Neural cell (in vitro differentiated cells): ENCODE results near the gene ARHGAP18. TPM values are rescaled to one million over a fixed set of nuclear protein-coding genes. Genes with fewer than 3 reads are reported as not detected.

Source experiments
- H2AFZ ChIP-seq: fragments of 200-600, 300-800 bp; sonication (generic), shearing (Covaris generic); 2 replicates; pipeline ENCODE4 v1.6.0; 2014; ENCODE audit warnings: low read depth, mild to moderate bottlenecking, antibody characterized with exemption, low read length, moderate library complexity
- H3F3A ChIP-seq: fragments of 200-600 bp; shearing (Covaris generic); 2 replicates; pipeline ENCODE4 v1.6.1; 2016; ENCODE audit warnings: mild to moderate bottlenecking, moderate library complexity, mixed read lengths, antibody characterized with exemption, low read length; ENCODE audit not compliant: insufficient read depth, poor library complexity, severe bottlenecking
- H3K27ac ChIP-seq: fragments of 200-600, 300-800 bp; sonication (generic), shearing (Covaris generic); 2 replicates; pipeline ENCODE4 v1.5.1; 2014; ENCODE audit warnings: mild to moderate bottlenecking, low read length, moderate library complexity
- H3K27me3 ChIP-seq: fragments of 300-800, 200-600 bp; sonication (generic), shearing (Covaris generic); 2 replicates; pipeline ENCODE4 v1.6.0; 2014; ENCODE audit warnings: mild to moderate bottlenecking, low read depth, low read length, moderate library complexity; ENCODE audit not compliant: insufficient read depth
- H3K36me3 ChIP-seq: fragments of 300-800, 200-600 bp; sonication (generic), shearing (Covaris generic); 2 replicates; pipeline ENCODE4 v1.5.1; 2014; ENCODE audit warnings: mild to moderate bottlenecking, antibody characterized with exemption, low read length, moderate library complexity; ENCODE audit not compliant: insufficient read depth
- H3K4me2 ChIP-seq: fragments of 300-800, 200-600 bp; sonication (generic), shearing (Covaris generic); 2 replicates; pipeline ENCODE4 v1.6.0; 2014; ENCODE audit warnings: mild to moderate bottlenecking, low read length
- H3K4me3 ChIP-seq: fragments of 300-800, 200-600 bp; sonication (generic), shearing (Covaris generic); 2 replicates; pipeline ENCODE4 v1.5.1; 2014; ENCODE audit warnings: mild to moderate bottlenecking, low read length, moderate library complexity
- H3K79me2 ChIP-seq: fragments of 200-600 bp; shearing (Covaris generic); replicated peaks from 2 replicates; pipeline ENCODE4 v1.6.0; 2014; ENCODE audit warnings: mild to moderate bottlenecking, low read length, moderate library complexity; ENCODE audit not compliant: insufficient read depth
- H3K9ac ChIP-seq: fragments of 300-800, 200-600 bp; sonication (generic), shearing (Covaris generic); 2 replicates; pipeline ENCODE4 v1.6.1; 2016; ENCODE audit warnings: mild to moderate bottlenecking, low read length, mixed read lengths
- H3K9me2 ChIP-seq: fragments of 200-600 bp; shearing (Covaris generic); 2 replicates; pipeline ENCODE4 v1.6.1; 2016; ENCODE audit warnings: mild to moderate bottlenecking, low read length, mixed read lengths; ENCODE audit not compliant: insufficient read depth
- H3K9me3 ChIP-seq: fragments of 200-600, 300-800 bp; sonication (generic), shearing (Covaris generic); 2 replicates; pipeline ENCODE4 v1.6.1; 2016; ENCODE audit warnings: mild to moderate bottlenecking, mixed run types, low read length, moderate library complexity, mixed read lengths
- H4K20me1 ChIP-seq: fragments of 200-600 bp; shearing (Covaris generic); 2 replicates; pipeline ENCODE4 v1.6.1; 2016; ENCODE audit warnings: mild to moderate bottlenecking, mixed run types; ENCODE audit not compliant: insufficient read depth
- CTCF ChIP-seq: fragments of 450-650 bp; IDR thresholded peaks from 2 replicates; pipeline ENCODE4 v1.5.1; 2014; ENCODE audit warnings: antibody characterized with exemption, mild to moderate bottlenecking, moderate library complexity; ENCODE audit not compliant: poor library complexity, severe bottlenecking
- EP300 ChIP-seq: fragments of 450-650 bp; conservative IDR thresholded peaks from 2 replicates; pipeline ENCODE4 v1.6.1; 2014; ENCODE audit warnings: antibody characterized with exemption, mild to moderate bottlenecking, moderate library complexity; ENCODE audit not compliant: poor library complexity, severe bottlenecking
- EZH2 ChIP-seq: fragments of 200-600, 300-800 bp; shearing (Covaris generic), sonication (generic); IDR thresholded peaks from 2 replicates; pipeline ENCODE4 v1.6.1; 2014; ENCODE audit warnings: antibody characterized with exemption, low read length, borderline replicate concordance, mild to moderate bottlenecking; ENCODE audit not compliant: insufficient read depth, poor library complexity, severe bottlenecking
- MXI1 ChIP-seq: fragments of 450-650 bp; conservative IDR thresholded peaks from 2 replicates; pipeline ENCODE4 v1.6.1; 2014; ENCODE audit warnings: antibody characterized with exemption, mild to moderate bottlenecking; ENCODE audit not compliant: poor library complexity, severe bottlenecking
- POLR2AphosphoS5 ChIP-seq: IDR thresholded peaks from 2 replicates; pipeline ENCODE4 v1.6.1; 2012
- RAD21 ChIP-seq: fragments of 450-650 bp; conservative IDR thresholded peaks from 2 replicates; pipeline ENCODE4 v1.6.1; 2014; ENCODE audit warnings: antibody characterized with exemption, mild to moderate bottlenecking, moderate library complexity
- REST ChIP-seq: IDR thresholded peaks from 2 replicates; pipeline ENCODE4 v1.6.1; 2012; ENCODE audit warnings: borderline replicate concordance
- SMC3 ChIP-seq: fragments of 450-650 bp; conservative IDR thresholded peaks from 2 replicates; pipeline ENCODE4 v1.6.1; 2014; ENCODE audit warnings: antibody characterized with exemption, mild to moderate bottlenecking, moderate library complexity; ENCODE audit not compliant: poor library complexity
- TAF1 ChIP-seq: IDR thresholded peaks from 2 replicates; pipeline ENCODE4 v1.6.1; 2012; ENCODE audit warnings: low read depth
- polyA plus RNA-seq: library from polyadenylated mRNA; depleted of rRNA; stranded (reverse); fragments of >200 nt; gene quantifications from 2 replicates; pipeline ENCODE4 v1.2.3, GENCODE V29; 2014

ARHGAP18 gene
- polyA plus RNA-seq, 1 donor from 2014 or later, result 4.7 TPM

GRCh38 chr6:129546702-129547101 lies 163.3 kb downstream of the ARHGAP18 start:
- H3K9ac ChIP-seq, result no peak overlapping the region
- H3K9me2 ChIP-seq, result no peaks in the 10 kb centered on the region
- TF ChIP-seq MXI1 (no peak), EZH2 (no peak), SMC3 (no peak), POLR2AphosphoS5 (no peak), REST (no peak), EP300 (no peak), TAF1 (no peak), CTCF (no peak), RAD21 (no peak)
- no peaks in the 10 kb centered on the region for H3K27me3 ChIP-seq
- no peak overlapping the region for H3K4me3 ChIP-seq
- H3K79me2 ChIP-seq, result no peaks in the 10 kb centered on the region
- no peak overlapping the region for H3K4me2 ChIP-seq
- H3K36me3 ChIP-seq, result no peaks in the 10 kb centered on the region
- H3K9me3 ChIP-seq, result no peaks in the 10 kb centered on the region
- H3K27ac ChIP-seq, result no peak overlapping the region
- no peak overlapping the region for H2AFZ ChIP-seq
- no peaks in the 10 kb centered on the region for H4K20me1 ChIP-seq
- no peaks in the 10 kb centered on the region for H3F3A ChIP-seq

GRCh38 chr6:129544892-129545612 lies 164.9 kb downstream of the ARHGAP18 start:
- no peak overlapping the region for H3K4me3 ChIP-seq
- H3K4me2 ChIP-seq, result no peak overlapping the region

More at GRCh38 chr6:129544892-129545612, 164.9 kb downstream of the ARHGAP18 start:
- Histone ChIP-seq H3K27ac (no peak overlapping the region), H3K36me3 (no peaks in the 10 kb centered on the region), H3K79me2 (no peaks in the 10 kb centered on the region), H3K9ac (no peak overlapping the region), H3K27me3 (no peaks in the 10 kb centered on the region), H3F3A (no peaks in the 10 kb centered on the region), H3K9me3 (no peaks in the 10 kb centered on the region), H4K20me1 (no peaks in the 10 kb centered on the region), H3K9me2 (no peaks in the 10 kb centered on the region), H2AFZ (no peak overlapping the region)
- no peak for TF ChIP-seq SMC3
